ELR (cell line): Measurements from ENCODE around the gene CC2D1A.

Source experiments
- DNase-seq: peaks from one replicate; pipeline ENCODE4 v3.0.0-alpha.2; 2015; ENCODE audit warnings: low read depth

The CC2D1A gene

GRCh38 chr19:13905634-13906520 is at the start of gene CC2D1A, which contains the start of gene BRME1:
Gene CC2D1A, plus strand, starts transcription at chr19:13906201. Its CDS starts 241 bp downstream, at chr19:13906442.
Gene BRME1, minus strand, starts transcription at chr19:13906117. Its CDS starts 1,225 bp downstream, at chr19:13904892.
- peak; percentile 90 for DNase-seq

DNA sequence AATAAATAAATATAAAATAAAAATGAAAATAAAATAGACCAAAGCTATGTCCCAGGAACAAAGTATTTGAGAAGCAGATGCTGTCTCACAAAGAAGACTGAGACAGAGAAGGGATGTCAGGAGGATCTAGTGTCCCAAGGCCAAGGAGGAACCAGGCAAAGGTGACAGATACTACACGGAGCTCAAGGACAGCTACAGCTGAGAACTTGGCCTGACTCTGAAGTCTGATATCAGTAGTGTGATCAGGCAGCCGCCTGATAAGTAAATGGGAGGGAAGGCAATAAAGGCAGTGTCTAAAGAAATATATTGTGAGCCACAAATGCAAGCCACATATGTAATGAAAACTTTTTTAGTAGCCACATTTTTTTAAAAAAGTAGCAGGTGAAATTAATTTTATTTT is 49.5 kb upstream of the CC2D1A start:
- no peak for DNase-seq

DNA sequence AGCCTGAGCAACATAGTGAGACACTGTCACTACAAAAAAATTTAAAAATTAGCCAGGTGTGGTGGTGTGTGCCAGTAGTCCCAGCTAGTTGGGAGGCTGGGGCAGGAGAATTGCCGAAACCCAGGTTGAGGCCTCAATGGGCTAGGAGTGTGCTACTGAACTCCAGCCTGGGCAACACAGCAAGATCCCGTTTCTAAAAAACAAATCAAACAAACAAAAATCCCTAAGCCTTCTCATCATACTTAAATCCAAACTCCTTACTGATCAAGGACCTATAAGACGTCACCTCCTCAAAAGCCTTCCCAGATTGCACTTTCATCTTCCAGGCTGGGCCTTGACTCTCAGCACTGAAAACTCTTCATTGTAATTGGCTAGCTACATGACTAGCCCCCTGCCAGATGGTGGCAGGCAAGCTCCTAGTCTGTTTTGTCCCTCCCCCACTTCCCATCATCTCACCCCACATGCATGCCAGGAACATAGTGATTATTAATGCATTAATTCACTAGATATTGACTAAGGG is 46.6 kb upstream of the CC2D1A start:
- DNase-seq = peak; percentile 67

DNA sequence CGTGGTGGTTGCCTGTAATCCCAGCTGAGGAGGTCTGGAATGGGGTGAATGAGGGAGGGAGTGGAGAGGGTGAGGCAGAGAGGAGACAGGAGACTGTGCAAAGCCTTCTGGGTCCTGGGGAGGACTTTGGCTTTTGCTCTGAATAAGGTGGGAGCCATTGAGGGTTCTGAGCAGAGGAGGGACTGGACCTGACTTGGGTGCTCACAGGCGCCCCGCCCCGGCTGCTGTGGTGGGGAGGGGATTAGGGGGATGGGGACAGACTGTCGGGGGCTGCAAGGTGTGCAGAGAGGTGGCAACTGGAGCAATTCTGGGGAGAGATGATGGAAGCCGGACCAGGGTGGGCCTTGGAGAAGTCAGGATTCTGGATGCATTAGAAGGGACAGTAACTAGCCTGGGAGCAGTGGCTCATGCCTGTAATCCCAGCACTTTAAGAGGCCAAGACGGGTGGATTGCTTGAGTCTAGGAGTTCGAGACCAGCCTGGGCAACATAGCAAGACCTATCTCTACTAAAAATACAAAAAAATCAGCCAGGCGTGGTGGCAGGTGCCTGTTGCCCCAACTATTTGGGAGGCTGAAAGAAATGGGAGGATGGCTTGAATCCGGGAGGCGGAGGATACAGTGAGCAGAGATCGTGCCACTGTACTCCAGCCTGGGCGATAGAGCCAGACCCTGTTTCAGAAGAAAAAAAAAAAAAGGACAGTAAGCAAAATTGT is 45.2 kb upstream of the CC2D1A start:
- no peak for DNase-seq

DNA sequence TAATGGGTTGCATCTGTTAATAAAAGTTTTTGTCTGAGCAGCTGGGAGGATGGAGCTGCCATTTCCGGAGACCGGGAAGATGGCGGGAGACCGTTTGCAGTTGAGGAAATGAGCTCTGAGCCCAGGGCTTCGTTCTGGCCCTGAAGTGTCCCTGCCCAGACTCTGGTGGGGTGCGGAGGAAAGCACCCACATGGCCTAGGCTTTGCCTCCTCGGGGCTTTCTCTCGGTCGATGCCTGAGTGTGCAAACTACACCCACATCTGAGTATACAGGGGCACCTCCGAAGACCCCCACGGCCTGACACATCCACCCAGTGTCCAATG is 44.6 kb upstream of the CC2D1A start:
- no peak for DNase-seq

DNA sequence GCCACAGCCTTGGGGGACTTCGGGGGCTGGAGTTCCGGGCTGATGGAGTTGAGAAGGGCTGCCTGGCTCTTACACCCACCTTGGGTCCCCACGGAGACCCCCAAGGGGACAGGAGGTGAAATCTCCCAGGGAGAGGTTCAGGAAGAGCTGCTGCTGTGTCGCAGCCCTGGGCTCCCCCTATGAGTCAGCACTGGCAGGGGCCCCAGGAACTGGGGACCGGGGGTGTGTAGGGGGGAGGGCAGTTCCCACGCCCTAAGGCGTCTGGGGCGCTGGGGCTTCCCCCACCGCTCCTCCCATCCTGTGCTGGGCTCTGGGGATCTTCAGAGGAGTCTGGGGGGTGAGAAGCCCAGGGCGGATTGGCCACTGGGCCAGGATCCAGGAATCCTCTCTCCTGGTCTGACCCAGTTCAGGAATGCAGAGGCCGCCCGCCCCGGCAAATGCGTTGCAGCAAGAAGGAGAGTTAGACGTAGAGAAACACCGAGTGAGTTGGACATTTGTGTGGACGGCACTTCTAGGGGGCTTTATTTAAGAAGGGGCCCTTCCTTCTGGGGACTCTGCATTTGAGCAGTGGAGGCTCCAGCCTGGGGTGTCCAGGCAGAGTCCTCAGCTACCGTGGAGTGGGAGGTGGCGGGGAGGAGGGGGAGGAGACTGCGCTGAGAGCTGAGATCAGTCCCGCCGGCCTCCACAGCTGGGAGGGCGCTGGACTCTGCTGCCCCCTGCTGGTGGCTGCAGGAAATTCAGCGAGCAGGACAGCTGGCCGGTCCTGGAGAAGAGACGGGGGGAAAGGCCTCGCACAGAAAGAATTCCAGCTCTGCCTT is 44.1 kb upstream of the CC2D1A start:
- DNase-seq = peak; percentile 92

GRCh38 chr19:13864046-13864666 is 41.8 kb upstream of the CC2D1A start:
- DNase-seq = no peak

- no peak for DNase-seq
These were observed 41.1 kb upstream of the CC2D1A start for GRCh38 chr19:13864667-13865570.

GRCh38 chr19:13865571-13866462 is 40.2 kb upstream of the CC2D1A start:
- no peak for DNase-seq

DNA sequence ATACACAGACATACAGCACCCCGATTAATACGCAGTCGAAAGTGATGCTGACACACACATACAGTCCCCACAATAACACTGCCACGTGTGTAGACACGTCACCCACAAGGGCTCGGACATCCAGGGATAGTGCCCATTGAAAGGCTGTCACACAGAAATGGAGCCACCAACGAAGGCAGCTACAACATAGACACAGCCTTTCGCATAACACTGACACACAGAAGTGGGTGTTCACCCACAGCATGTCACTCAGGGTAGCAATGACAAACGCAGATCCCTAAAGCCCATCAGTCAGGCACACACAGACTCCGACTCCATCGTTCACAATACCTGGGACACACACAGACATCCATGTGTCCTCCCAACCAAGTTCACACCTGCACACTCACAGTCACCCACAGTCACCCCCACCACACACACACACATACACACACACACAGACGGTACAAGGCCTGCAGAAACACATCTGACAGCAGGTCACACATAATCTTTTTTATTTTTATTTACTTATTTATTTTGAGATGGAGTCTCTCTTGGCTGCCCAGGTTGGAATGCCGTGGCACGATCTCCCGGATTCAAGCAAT is 39.4 kb upstream of the CC2D1A start:
- no peak for DNase-seq

- DNase-seq = no peak
These were observed 37.3 kb upstream of the CC2D1A start for GRCh38 chr19:13868663-13869062.

GRCh38 chr19:13869281-13869680 is 36.7 kb upstream of the CC2D1A start:
- no peak for DNase-seq

DNA sequence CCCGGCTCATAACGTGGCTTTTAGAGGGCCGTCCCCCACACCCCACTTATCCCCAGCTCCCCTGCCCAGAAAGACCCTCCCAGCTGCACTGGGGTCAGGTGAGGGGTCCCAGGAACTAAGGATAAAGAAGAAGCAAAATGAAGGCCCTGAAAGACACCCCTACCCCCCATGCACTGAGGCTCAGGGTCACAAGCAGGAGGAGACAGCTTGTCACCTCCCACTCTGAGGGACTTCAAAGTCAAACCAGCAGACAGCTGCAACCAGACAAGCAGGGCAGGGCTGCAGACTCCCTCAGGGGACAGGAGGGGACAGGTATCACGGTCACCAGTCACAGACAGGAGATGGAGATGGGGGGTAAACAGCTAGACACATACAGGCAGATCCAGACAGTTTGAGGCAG is 35.1 kb upstream of the CC2D1A start:
- no peak for DNase-seq

- no peak for DNase-seq
These were observed 33.7 kb upstream of the CC2D1A start for GRCh38 chr19:13872339-13872694.

GRCh38 chr19:13872695-13873389 is 33.2 kb upstream of the CC2D1A start:
- peak; percentile 25 for DNase-seq

DNA sequence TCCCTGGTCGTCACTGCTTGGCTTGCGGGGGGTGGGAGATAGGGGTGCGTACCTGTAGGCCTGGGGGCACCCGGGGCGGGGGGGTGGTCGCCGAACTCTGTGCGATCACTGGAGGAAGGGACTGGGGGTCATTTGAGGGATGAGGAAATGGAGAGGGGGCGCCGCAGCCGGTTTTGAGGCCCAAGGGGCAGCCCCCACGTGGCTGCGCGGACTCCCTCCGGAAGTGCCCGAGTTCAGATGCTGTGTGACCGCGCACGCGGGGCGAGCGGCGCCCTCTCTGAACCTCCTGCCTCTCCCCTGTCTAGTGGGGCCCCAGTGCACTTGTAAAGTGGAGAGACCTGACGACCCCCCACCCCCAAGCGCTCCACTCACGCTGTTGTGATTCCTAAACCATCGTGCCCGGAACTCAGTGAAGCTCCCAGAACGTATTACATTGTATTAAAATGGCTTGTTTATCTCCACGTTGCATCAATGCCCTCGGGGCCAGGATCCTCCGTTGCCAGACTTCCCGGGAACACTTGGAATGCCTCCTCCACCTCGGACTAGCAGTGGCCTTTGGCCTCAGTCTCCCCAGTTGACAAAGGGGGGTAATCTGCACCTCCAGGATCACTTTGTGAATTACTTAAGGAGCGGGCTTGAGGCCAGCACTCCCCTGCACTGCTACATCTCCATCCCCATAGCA is 32.0 kb upstream of the CC2D1A start:
- DNase-seq = peak; percentile 27

GRCh38 chr19:13875824-13876223 is 30.2 kb upstream of the CC2D1A start:
- DNase-seq = no peak

GRCh38 chr19:13876834-13877233 is 29.2 kb upstream of the CC2D1A start, which contains the start of gene NANOS3:
Gene NANOS3, plus strand, starts transcription at chr19:13877134. Its CDS starts 115 bp downstream, at chr19:13877249.
- no peak for DNase-seq
